Liver (tissue), 9 donors: ENCODE data around the gene FAM170B. TPM values are rescaled to one million over a fixed set of nuclear protein-coding genes. Genes with fewer than 3 reads are reported as not detected.

Experiments used
- DNase-seq: peaks from one replicate; pipeline ENCODE4 v3.0.0-alpha.2; 2017; ENCODE audit warnings: low spot score
- H3K27ac ChIP-seq, 2 donors: one replicate each; pipeline ENCODE4 v1.7.0; 2013; ENCODE audit warnings: inconsistent platforms in 2 of 2, low read length in 2 of 2, control low read depth in 1 of 2, low read depth in 1 of 2, mild to moderate bottlenecking in 1 of 2
- H3K27me3 ChIP-seq, 4 donors: one replicate each; pipeline versions ENCODE4 v1.6.1 to v1.7.0; 2013; ENCODE audit warnings: low read length in 3 of 4, inconsistent platforms in 1 of 4, mild to moderate bottlenecking in 1 of 4, moderate library complexity in 1 of 4; ENCODE audit not compliant: control insufficient read depth in 4 of 4, insufficient read depth in 4 of 4
- H3K36me3 ChIP-seq, 4 donors: one replicate each; pipeline versions ENCODE4 v1.6.1 to v1.7.0; 2013; ENCODE audit warnings: low read length in 3 of 4, mild to moderate bottlenecking in 3 of 4, low read depth in 1 of 4, moderate library complexity in 1 of 4; ENCODE audit not compliant: control insufficient read depth in 4 of 4, insufficient read depth in 3 of 4
- H3K4me1 ChIP-seq, 4 donors: one replicate each; pipeline versions ENCODE4 v1.6.1 to v1.7.0; 2013; ENCODE audit warnings: low read length in 3 of 4, mild to moderate bottlenecking in 3 of 4, moderate library complexity in 1 of 4; ENCODE audit not compliant: control insufficient read depth in 4 of 4, insufficient read depth in 4 of 4
- H3K4me3 ChIP-seq, 3 donors: one replicate each; pipeline versions ENCODE4 v1.6.1 to v1.7.0; 2013; ENCODE audit warnings: low read length in 3 of 3, control low read depth in 1 of 3, low read depth in 1 of 3, mild to moderate bottlenecking in 1 of 3
- H3K9ac ChIP-seq, 2 donors: one replicate each; pipeline ENCODE4 v1.7.0; 2013; ENCODE audit warnings: low read length in 2 of 2, mild to moderate bottlenecking in 2 of 2, moderate library complexity in 2 of 2, control low read depth in 1 of 2, low read depth in 1 of 2
- H3K9me3 ChIP-seq, 4 donors: one replicate each; pipeline versions ENCODE4 v1.6.1 to v1.7.0; 2013; ENCODE audit warnings: low read length in 3 of 4; ENCODE audit not compliant: control insufficient read depth in 4 of 4
- ATF3 ChIP-seq: IDR thresholded peaks from 2 replicates; pipeline ENCODE4 v1.6.1; 2016; ENCODE audit warnings: antibody characterized with exemption
- CTCF ChIP-seq: fragments of 150-350 bp; IDR thresholded peaks from 2 replicates; pipeline ENCODE4 v1.5.1; 2017; ENCODE audit warnings: improper control_type of control experiment, low read depth, low read length; ENCODE audit not compliant: missing input control
- EGR1 ChIP-seq, 2 donors: IDR thresholded peaks; 2 replicates each; pipeline ENCODE4 v1.6.1; 2016 to 2018; ENCODE audit warnings: antibody characterized with exemption in 2 of 2, low read depth in 2 of 2
- FOXA1 ChIP-seq: IDR thresholded peaks from 2 replicates; pipeline ENCODE4 v1.6.1; 2016; ENCODE audit warnings: antibody characterized with exemption
- FOXA2 ChIP-seq: IDR thresholded peaks from 2 replicates; pipeline ENCODE4 v1.6.1; 2016; ENCODE audit warnings: antibody characterized with exemption
- GABPA ChIP-seq, 2 donors: IDR thresholded peaks in 1 of 2; conservative IDR thresholded peaks in 1 of 2; 2 replicates each; pipeline ENCODE4 v1.6.1; 2016; ENCODE audit warnings: antibody characterized with exemption in 2 of 2, mild to moderate bottlenecking in 1 of 2, moderate library complexity in 1 of 2
- HNF4G ChIP-seq: IDR thresholded peaks from 2 replicates; pipeline ENCODE4 v1.6.1; 2016; ENCODE audit warnings: antibody characterized with exemption
- JUND ChIP-seq, 2 donors: IDR thresholded peaks; 2 replicates each; pipeline ENCODE4 v1.6.1; 2016; ENCODE audit warnings: antibody characterized with exemption in 2 of 2
- MAX ChIP-seq: IDR thresholded peaks from 2 replicates; pipeline ENCODE4 v1.6.1; 2016; ENCODE audit warnings: antibody characterized with exemption
- RAD21 ChIP-seq, 2 donors: IDR thresholded peaks; 2 replicates each; pipeline ENCODE4 v1.6.1; 2016; ENCODE audit warnings: antibody characterized with exemption in 2 of 2, mild to moderate bottlenecking in 2 of 2
- RXRA ChIP-seq, 2 donors: IDR thresholded peaks; 2 replicates each; pipeline ENCODE4 v1.6.1; 2017 to 2018; ENCODE audit warnings: antibody characterized with exemption in 2 of 2, mild to moderate bottlenecking in 1 of 2
- SP1 ChIP-seq: IDR thresholded peaks from 2 replicates; pipeline ENCODE4 v1.6.1; 2018; ENCODE audit warnings: antibody characterized with exemption, mild to moderate bottlenecking
- TAF1 ChIP-seq: conservative IDR thresholded peaks from 2 replicates; pipeline ENCODE4 v1.6.1; 2016; ENCODE audit warnings: antibody characterized with exemption, mild to moderate bottlenecking
- ZBTB33 ChIP-seq: IDR thresholded peaks from 2 replicates; pipeline ENCODE4 v1.6.1; 2016; ENCODE audit warnings: antibody characterized with exemption
- WGBS: extraction: QIAGEN DNeasy Blood & Tissue Kit; methylation state at CpG from one replicate; pipeline ENCODE4 v1.1.7; 2013; 5-methylcytosine and 5-hydroxymethylcytosine counted together
- polyA plus RNA-seq, 2 donors: library from polyadenylated mRNA; stranded (reverse) in 1 of 2; unstranded in 1 of 2; fragments of 200-250 nt in 1 of 2; fragments of >200 nt in 1 of 2; fragmentation: Nextera tagmentation in 1 of 2; extraction: Ambion mirVana in 1 of 2; gene quantifications; one replicate each; pipeline versions ENCODE4 v1.2.1 to v1.2.3, GENCODE V29; 2013 to 2015
- total RNA-seq, 2 donors: library from RNA; depleted of rRNA; stranded (reverse); fragments of >200 nt; gene quantifications; one replicate each; pipeline ENCODE4 v1.2.3, GENCODE V29; 2014
- donor health status: healthy.
- donor health status: healthy.
- donor health status: healthy.
- donor health status: healthy.
- donor health status: healthy.

The FAM170B gene
- total and polyA plus RNA-seq, 4 donors = not detected

GRCh38 chr10:49173853-49174252 is 40.0 kb upstream of the FAM170B start:
- Histone ChIP-seq H3K4me1 (no peaks in the 10 kb centered on the region), H3K9ac (no peak overlapping the region), H3K27me3 (no peaks in the 10 kb centered on the region), H3K36me3 (no peaks in the 10 kb centered on the region), H3K9me3 (no peaks in the 10 kb centered on the region), H3K27ac (no peak overlapping the region), H3K4me3 (no peak overlapping the region)
- WGBS = 82% methylated on average over 4 of the region's 4 CpGs
- DNase-seq = peak; percentile 22
- no peak for TF ChIP-seq ATF3
- no peak for TF ChIP-seq EGR1 (IDR thresholded peaks at IDR 0.05; ENCODE audit: low read depth in 2 of 2)
- TF ChIP-seq TAF1 = no peak
- TF ChIP-seq HNF4G = no peak
- no peak for TF ChIP-seq FOXA1
- TF ChIP-seq SP1 = no peak
- no peak for TF ChIP-seq JUND (IDR thresholded peaks at IDR 0.05)
- no peak for TF ChIP-seq ZBTB33

GRCh38 chr10:49173201-49173772 is 39.5 kb upstream of the FAM170B start:
- H3K4me3 ChIP-seq = no peak overlapping the region
- H3K9ac ChIP-seq = no peak overlapping the region
- H3K27me3 ChIP-seq = no peaks in the 10 kb centered on the region
- 88% methylated on average over 11 of the region's 11 CpGs for WGBS
- H3K4me1 ChIP-seq = no peaks in the 10 kb centered on the region
- no peaks in the 10 kb centered on the region for H3K9me3 ChIP-seq
- no peak overlapping the region for H3K27ac ChIP-seq
- no peaks in the 10 kb centered on the region for H3K36me3 ChIP-seq
- TF ChIP-seq HNF4G (no peak), FOXA2 (no peak), ATF3 (no peak), GABPA (IDR thresholded peaks at IDR 0.05 in 1 of 2, conservative IDR thresholded peaks at IDR 0.05 in 1 of 2) (no peak), CTCF (no peak), SP1 (no peak), EGR1 (IDR thresholded peaks at IDR 0.05; ENCODE audit: low read depth in 2 of 2) (no peak), FOXA1 (no peak), MAX (no peak), RXRA (IDR thresholded peaks at IDR 0.05) (no peak), TAF1 (no peak)
- peak; percentile 16 for DNase-seq

GRCh38 chr10:49172777-49173132 is 38.9 kb upstream of the FAM170B start:
- Histone ChIP-seq H3K27me3 (no peaks in the 10 kb centered on the region), H3K9me3 (no peaks in the 10 kb centered on the region), H3K9ac (no peak overlapping the region), H3K27ac (no peak overlapping the region), H3K4me1 (no peaks in the 10 kb centered on the region), H3K4me3 (no peak overlapping the region), H3K36me3 (no peaks in the 10 kb centered on the region)
- peak; percentile 5 for DNase-seq
- no peak for TF ChIP-seq EGR1 (IDR thresholded peaks at IDR 0.05; ENCODE audit: low read depth in 2 of 2)
- TF ChIP-seq RAD21 (IDR thresholded peaks at IDR 0.05) = no peak
- no peak for TF ChIP-seq HNF4G
- no peak for TF ChIP-seq RXRA (IDR thresholded peaks at IDR 0.05)
- TF ChIP-seq GABPA (IDR thresholded peaks at IDR 0.05 in 1 of 2, conservative IDR thresholded peaks at IDR 0.05 in 1 of 2) = no peak
- TF ChIP-seq FOXA2 = no peak
- TF ChIP-seq TAF1 = no peak
- TF ChIP-seq FOXA1 = no peak
- no peak for TF ChIP-seq SP1
- 90% methylated on average over 3 of the region's 3 CpGs for WGBS
